Heart right ventricle (tissue), 16 donors: ENCODE results near the gene USH2A. TPM values are rescaled to one million over a fixed set of nuclear protein-coding genes. Genes with fewer than 3 reads are reported as not detected.

Experiments used
- ATAC-seq, 8 donors: fragments of 200-7000 bp; cut with Tn5 transposase; one replicate each; pipeline ENCODE4 v1.9.1; 2020; ENCODE audit warnings: mild to moderate bottlenecking in 8 of 8, moderate library complexity in 8 of 8, moderate number of reproducible peaks in 1 of 8
- DNase-seq, 2 donors: peaks; one replicate each; pipeline ENCODE4 v3.0.0-alpha.2; 2020
- H3K27ac ChIP-seq, 10 donors: fragments of 200-600 bp; sonication (generic) in 2 of 10; one replicate each; pipeline versions ENCODE4 v1.5.0 to v1.8.0; 2020 to 2022; ENCODE audit warnings: mild to moderate bottlenecking in 3 of 10
- H3K27me3 ChIP-seq, 7 donors: fragments of 200-600 bp; one replicate each; pipeline ENCODE4 v1.8.0; 2021 to 2022; ENCODE audit warnings: mild to moderate bottlenecking in 2 of 7
- H3K36me3 ChIP-seq, 9 donors: fragments of 200-600 bp; sonication (generic) in 1 of 9; one replicate each; pipeline versions ENCODE4 v1.5.0 to v1.8.0; 2020 to 2022; ENCODE audit warnings: mild to moderate bottlenecking in 2 of 9
- H3K4me1 ChIP-seq, 9 donors: fragments of 200-600 bp; sonication (generic) in 1 of 9; one replicate each; pipeline versions ENCODE4 v1.5.0 to v1.8.0; 2020 to 2022; ENCODE audit warnings: mild to moderate bottlenecking in 4 of 9
- H3K4me3 ChIP-seq, 10 donors: fragments of 200-600 bp; sonication (generic) in 2 of 10; one replicate each; pipeline versions ENCODE4 v1.5.0 to v1.8.0; 2020 to 2022; ENCODE audit warnings: mild to moderate bottlenecking in 7 of 10, moderate library complexity in 2 of 10
- H3K9me3 ChIP-seq, 11 donors: fragments of 200-600 bp in 10 of 11; sonication (generic) in 2 of 11; one replicate each; pipeline versions ENCODE4 v1.5.0 to v1.8.0; 2013 to 2022; ENCODE audit warnings: mild to moderate bottlenecking in 2 of 11, control low read depth in 1 of 11, moderate library complexity in 1 of 11
- CTCF ChIP-seq, 9 donors: fragments of 200-600 bp; sonication (generic) in 2 of 9; IDR thresholded peaks; one replicate each; pipeline versions ENCODE4 v1.5.0 to v1.8.0; 2021 to 2022; ENCODE audit warnings: antibody characterized with exemption in 9 of 9, mild to moderate bottlenecking in 5 of 9, moderate library complexity in 1 of 9
- WGBS, 2 donors: extraction: QIAGEN DNeasy Blood & Tissue Kit; methylation state at CpG; one replicate each; pipeline ENCODE4 v1.1.7; 2013; ENCODE audit warnings: inconsistent platforms in 1 of 2; 5-methylcytosine and 5-hydroxymethylcytosine counted together
- intact Hi-C, 10 donors: fragments of 100-400 bp; cut with DNase I; formaldehyde crosslinking; loops; one replicate each; pipeline versions ENCODE4 v1.11.1 to v1.14.2; 2022
- polyA plus RNA-seq, 2 donors: library from polyadenylated mRNA; stranded (reverse); fragments of 200-250 nt; gene quantifications; one replicate each; pipeline ENCODE4 v1.2.3, GENCODE V29; 2013
- total RNA-seq, 10 donors: library from RNA; stranded (reverse); fragmentation: NEBNext Ultra II Directional in 3 of 10; extraction: Animal tissue kit (Norgen Biotek cat#: 25700) in 3 of 10; gene quantifications; one replicate each; pipeline versions ENCODE4 v1.2.1 to v1.2.4, GENCODE V29; 2021 to 2023
- donor health status: Arrhythmogenic right ventricular cardiomyopathy.
- donor health status: ischemic (EF 13 %, LVEDD 7.1; RV severe dilation, severe dysfunction).
- donor health status: healthy with polysubstance abuse.
- donor health status: DM: no; HTN: yes; CAD: no.
- donor health status: DM: no; HTN: no; CAD: no.
- donor health status: ischemic (EF 25% LVEDD 6.9; RV normal size, moderate dysfunction).
- donor health status: ischemic (EF 25% LVEDD 5.7; RV mildly dilated, moderate dysfunction).
- donor health status: healthy.
- donor health status: DM: yes; HTN: yes; CAD: no.
- donor health status: Ischemic cardiomyopathy.
- donor health status: ischemic (EF 35%, LVEDD 5.7; RV mildly dilated, moderate dysfunction).
- donor health status: nonischemic (EF 11% LVEDD 7.7; RV severe dilation, severe dysfunction).
- donor health status: DM: yes; HTN: yes; CAD: no.
- donor health status: PGD.
- donor health status: ischemic (EF 29% LVEDD 5.4; RV normal size, mild dysfunction).
- donor health status: nonischemic (EF 23%, LVEDD 6.1; RV moderate dilation, normal function).

USH2A gene
- total and polyA plus RNA-seq, 12 donors: 0.01 to 4.9 (median 3.6) TPM

GRCh38 chr1:216425577-216425976 lies 2.3 kb upstream of the USH2A start:
- no peaks in the 10 kb centered on the region for H3K36me3 ChIP-seq
- peak; percentile 20 to 89 (median 50) for ATAC-seq

GRCh38 chr1:216420746-216421145 lies 2.5 kb downstream of the USH2A start:
- WGBS, 2 donors: 55 to 69% methylated on average over 1 of the region's 1 CpG
- Histone ChIP-seq H3K9me3 (no peaks in the 10 kb centered on the region), H3K27ac (no peak overlapping the region), H3K4me3 (no peak overlapping the region), H3K27me3 (no peaks in the 10 kb centered on the region), H3K36me3 (no peaks in the 10 kb centered on the region), H3K4me1 (peaks cover 0 to 5% (median 0%) of the 10 kb centered on the region in 9 donors)
- DNase-seq (no peak), ATAC-seq (no peak)
- TF ChIP-seq CTCF (IDR thresholded peaks at IDR 0.05): no peak
- intact Hi-C loops: no loop called here

More at GRCh38 chr1:216425577-216425976, 2.3 kb upstream of the USH2A start:
- intact Hi-C loops: no loop called here
- no peak for TF ChIP-seq CTCF (IDR thresholded peaks at IDR 0.05)
- H3K9me3 ChIP-seq: no peaks in the 10 kb centered on the region
- H3K27me3 ChIP-seq: no peaks in the 10 kb centered on the region
- no peak overlapping the region for H3K27ac ChIP-seq
- WGBS, 2 donors: 25 to 28% methylated on average over 5 of the region's 5 CpGs
- peaks cover 0 to 5% (median 0%) of the 10 kb centered on the region in 9 donors for H3K4me1 ChIP-seq
- DNase-seq: peak in 1 of 2 donors; percentile 8
- peak overlapping the region in 1 of 10 donors; percentile 4 for H3K4me3 ChIP-seq

GRCh38 chr1:216420263-216420662 lies 3.0 kb downstream of the USH2A start:
- intact Hi-C loops: no loop called here
- peaks cover 0 to 3% (median 0%) of the 10 kb centered on the region in 9 donors for H3K4me1 ChIP-seq
- 33 to 58% methylated on average over 2 of the region's 2 CpGs for WGBS, 2 donors
- no peaks in the 10 kb centered on the region for H3K36me3 ChIP-seq
- no peak overlapping the region for H3K27ac ChIP-seq
- no peaks in the 10 kb centered on the region for H3K9me3 ChIP-seq
- no peak overlapping the region for H3K4me3 ChIP-seq
- TF ChIP-seq CTCF (IDR thresholded peaks at IDR 0.05): no peak
- ATAC-seq (no peak), DNase-seq (no peak)
- H3K27me3 ChIP-seq: no peaks in the 10 kb centered on the region

- ATAC-seq (no peak), DNase-seq (no peak)
- Histone ChIP-seq H3K4me1 (no peaks in the 10 kb centered on the region), H3K9me3 (no peaks in the 10 kb centered on the region), H3K36me3 (no peaks in the 10 kb centered on the region), H3K27me3 (no peaks in the 10 kb centered on the region), H3K27ac (no peak overlapping the region), H3K4me3 (no peak overlapping the region)
- WGBS, 2 donors: 69 to 84% methylated on average over 1 of the region's 1 CpG
- TF ChIP-seq CTCF (IDR thresholded peaks at IDR 0.05): no peak
- intact Hi-C loops: no loop called here
Measured at GRCh38 chr1:216416488-216416887, 6.8 kb downstream of the USH2A start.
